HepG2 (cell line): ENCODE results near the gene DLX3. TPM values are rescaled to one million over a fixed set of nuclear protein-coding genes. Genes with fewer than 3 reads are reported as not detected.

ENCODE experiments used
- CAMTA2 ChIP-seq: sonication (generic); formaldehyde crosslinking; IDR thresholded peaks from 2 replicates; pipeline ENCODE4 v1.4.0; 2020; ENCODE audit warnings: mild to moderate bottlenecking, missing genetic modification reagents, borderline replicate concordance
- E2F1 ChIP-seq: sonication (generic); formaldehyde crosslinking; IDR thresholded peaks from 2 replicates; pipeline ENCODE4 v1.5.0; 2020; ENCODE audit warnings: missing genetic modification reagents
- EZH2 ChIP-seq: conservative IDR thresholded peaks from 2 replicates; pipeline ENCODE4 v1.6.1; 2012; ENCODE audit warnings: mild to moderate bottlenecking, low read depth, low read length, moderate library complexity
- FIP1L1 ChIP-seq: fragments of 200-400 bp; formaldehyde crosslinking; IDR thresholded peaks from 2 replicates; pipeline ENCODE4 v1.6.1; 2018; ENCODE audit warnings: low read depth, mild to moderate bottlenecking, low read length, moderate library complexity, borderline replicate concordance; ENCODE audit not compliant: insufficient read depth
- IKZF4 ChIP-seq: sonication (generic); formaldehyde crosslinking; IDR thresholded peaks from 2 replicates; pipeline ENCODE4 v1.5.1; 2020; ENCODE audit warnings: borderline replicate concordance, mild to moderate bottlenecking, low read depth, missing genetic modification reagents; ENCODE audit errors: not compliant biosample characterization
- JARID2 ChIP-seq: sonication (generic); formaldehyde crosslinking; IDR thresholded peaks from 2 replicates; pipeline ENCODE4 v1.8.1; 2023; ENCODE audit warnings: missing genetic modification reagents, inconsistent platforms; ENCODE audit not compliant: insufficient replicate concordance
- KDM1A ChIP-seq: IDR thresholded peaks from 2 replicates; pipeline ENCODE4 v1.6.1; 2016; ENCODE audit warnings: missing compliant biosample characterization
- MAFK ChIP-seq, 2 experiments: IDR thresholded peaks in 1 of 2; conservative IDR thresholded peaks in 1 of 2; 2 replicates each; pipeline ENCODE4 v1.6.1; 2011; ENCODE audit warnings: improper control_type of control experiment in 2 of 2, low read length in 2 of 2
- NRL ChIP-seq: sonication (generic); formaldehyde crosslinking; IDR thresholded peaks from 2 replicates; pipeline ENCODE4 v1.5.0; 2020; ENCODE audit warnings: missing genetic modification reagents, mild to moderate bottlenecking, moderate library complexity, borderline replicate concordance
- TFE3 ChIP-seq: IDR thresholded peaks from 2 replicates; pipeline ENCODE4 v1.6.1; 2016
- THYN1 ChIP-seq: sonication (generic); formaldehyde crosslinking; IDR thresholded peaks from 2 replicates; pipeline ENCODE4 v1.8.1; 2023; ENCODE audit warnings: low read depth, mild to moderate bottlenecking, moderate library complexity, missing genetic modification reagents, borderline replicate concordance
- TOPORS ChIP-seq: sonication (generic); formaldehyde crosslinking; IDR thresholded peaks from 2 replicates; pipeline ENCODE4 v1.8.0; 2023; ENCODE audit warnings: mild to moderate bottlenecking, missing genetic modification reagents
- ZFYVE20 ChIP-seq: sonication (generic); formaldehyde crosslinking; IDR thresholded peaks from 2 replicates; pipeline ENCODE4 v1.8.0; 2023; ENCODE audit warnings: low read depth, mild to moderate bottlenecking, moderate library complexity, missing genetic modification reagents, borderline replicate concordance
- ZNF430 ChIP-seq: sonication (generic); formaldehyde crosslinking; IDR thresholded peaks from 2 replicates; pipeline ENCODE4 v1.9.0; 2021; ENCODE audit warnings: mild to moderate bottlenecking, missing genetic modification reagents
- ZNF431 ChIP-seq: sonication (generic); formaldehyde crosslinking; IDR thresholded peaks from 2 replicates; pipeline ENCODE4 v1.9.0; 2022; ENCODE audit warnings: missing genetic modification reagents, low read depth, mild to moderate bottlenecking, borderline replicate concordance
- ZNF546 ChIP-seq: sonication (generic); formaldehyde crosslinking; conservative IDR thresholded peaks from 2 replicates; pipeline ENCODE4 v1.8.1; 2023; ENCODE audit warnings: mild to moderate bottlenecking, missing genetic modification reagents
- ZNF572 ChIP-seq: sonication (generic); formaldehyde crosslinking; IDR thresholded peaks from 2 replicates; pipeline ENCODE4 v1.5.1; 2020; ENCODE audit warnings: mild to moderate bottlenecking, missing genetic modification reagents
- ZNF609 ChIP-seq: sonication (generic); formaldehyde crosslinking; IDR thresholded peaks from 2 replicates; pipeline ENCODE4 v1.4.0; 2020; ENCODE audit warnings: mild to moderate bottlenecking, missing genetic modification reagents, borderline replicate concordance
- ZNF703 ChIP-seq: sonication (generic); formaldehyde crosslinking; IDR thresholded peaks from 2 replicates; pipeline ENCODE4 v1.5.1; 2020; ENCODE audit warnings: missing genetic modification reagents, mild to moderate bottlenecking, moderate library complexity, borderline replicate concordance
- ZNF746 ChIP-seq: sonication (generic); formaldehyde crosslinking; IDR thresholded peaks from 2 replicates; pipeline ENCODE4 v1.8.0; 2022; ENCODE audit warnings: mild to moderate bottlenecking, missing genetic modification reagents
- ZNF776 ChIP-seq: sonication (generic); formaldehyde crosslinking; IDR thresholded peaks from 2 replicates; pipeline ENCODE4 v1.4.0; 2020; ENCODE audit warnings: mild to moderate bottlenecking, missing genetic modification reagents
- polyA plus RNA-seq, 8 experiments: library from polyadenylated mRNA; depleted of rRNA in 3 of 8; stranded (reverse) in 7 of 8; unstranded in 1 of 8; fragments of >200 nt; fragmentation: Illumina TruSeq in 4 of 8; extraction: Trizol in 4 of 8; gene quantifications; 2 replicates each; pipeline versions ENCODE4 v1.2.1 to v1.2.3, GENCODE V29; 2011 to 2016; ENCODE audit warnings: low read depth in 4 of 8, missing spikeins in 1 of 8, mixed read lengths in 1 of 8; ENCODE audit not compliant: insufficient read depth in 1 of 8
- total RNA-seq, 5 experiments: library from RNA; depleted of rRNA; stranded (reverse); fragments of >200 nt; fragmentation: Illumina TruSeq; extraction: Trizol; gene quantifications; 2 replicates each; pipeline ENCODE4 v1.2.3, GENCODE V29; 2016; ENCODE audit warnings: low read depth in 1 of 5

The DLX3 gene
- total and polyA plus RNA-seq, 2 of the 13 experiments (the other 11 are each of a cell fraction or from before 2014, with no cell fraction given) = 0.03 TPM; not detected in 1

GRCh38 chr17:49996495-49997300 lies 1.7 kb upstream of the DLX3 start (continued):
- TF ChIP-seq ZNF746 (CRISPR knock-in tag) = no peak
- peak; percentile 21; the same call in 1 of the 2 replicates for TF ChIP-seq KDM1A (CRISPR knock-in tag)
- TF ChIP-seq ZFYVE20 (CRISPR knock-in tag) = peak; percentile 16; the same call in 1 of the 2 replicates
- 0 out of 2 replicates have a peak, but pooled peaks have one; percentile 90 for TF ChIP-seq EZH2
- TF ChIP-seq CAMTA2 = no peak
- 0 out of 2 replicates have a peak, but pooled peaks have one; percentile 12 for TF ChIP-seq ZNF776
- TF ChIP-seq ZNF572 (CRISPR knock-in tag) = peak; percentile 72; the same call in 1 of the 2 replicates
- TF ChIP-seq TFE3 = 0 out of 2 replicates have a peak, but pooled peaks have one; percentile 42
- peak; percentile 62 for TF ChIP-seq IKZF4 (CRISPR knock-in tag)
- 0 out of 2 replicates have a peak, but pooled peaks have one; percentile 22 for TF ChIP-seq ZNF703 (CRISPR knock-in tag)
- TF ChIP-seq MAFK (conservative IDR thresholded peaks at IDR 0.05 in 1 of 2, IDR thresholded peaks at IDR 0.05 in 1 of 2; ENCODE audit: low read length in 2 of 2) = no peak
- TF ChIP-seq NRL = peak; percentile 29; the same call in 1 of the 2 replicates
- no peak for TF ChIP-seq E2F1 (CRISPR knock-in tag)
- TF ChIP-seq THYN1 (CRISPR knock-in tag) = no peak
- no peak for TF ChIP-seq TOPORS (CRISPR knock-in tag)
- TF ChIP-seq ZNF546 (CRISPR knock-in tag) = peak; percentile 71; the same call in 1 of the 2 replicates
- no peak for TF ChIP-seq FIP1L1
- TF ChIP-seq JARID2 = peak; percentile 96
- peak; percentile 41; the same call in 1 of the 2 replicates for TF ChIP-seq ZNF431 (CRISPR knock-in tag)
- no peak for TF ChIP-seq ZNF609
- no peak for TF ChIP-seq ZNF430
